PC-3 (cell line): ENCODE results near the gene EPB41L2. TPM values are rescaled to one million over a fixed set of nuclear protein-coding genes. Genes with fewer than 3 reads are reported as not detected.

ENCODE experiments used
- ATAC-seq: fragments of 200-7000 bp; cut with Tn5 transposase; 2 replicates; pipeline ENCODE4 v1.9.1; 2020; ENCODE audit warnings: mild to moderate bottlenecking, moderate library complexity
- BruUV-seq: library from RNA; stranded (reverse); fragments of 400-500 nt; replicated peaks from 2 replicates; lab custom pipeline; 2021; lab: Mats Ljungman, UMichigan
- CTCF ChIA-PET: fragments of 300-600 bp; sonication (Branson Sonifier 250); formaldehyde crosslinking; loops from one replicate; lab custom pipeline; 2022; ENCODE audit warnings: antibody characterized with exemption; lab: Charles Lee
- POLR2A ChIA-PET: fragments of 300-600 bp; sonication (Branson Sonifier 250); formaldehyde crosslinking; loops from one replicate; lab custom pipeline; 2022; ENCODE audit warnings: antibody characterized with exemption; ENCODE audit not compliant: unreplicated experiment; lab: Charles Lee
- DNase-seq: peaks from one replicate; pipeline ENCODE4 v3.0.0-alpha.2; 2015
- H2AFZ ChIP-seq: fragments of 300-600 bp; sonication (generic); 2 replicates; pipeline ENCODE4 v1.6.0; 2016; ENCODE audit warnings: antibody characterized with exemption, low read length
- H3F3A ChIP-seq: fragments of 300-600 bp; sonication (generic); one replicate; pipeline ENCODE4 v1.6.0; 2017; ENCODE audit warnings: antibody characterized with exemption, low read length, control low read depth, mild to moderate bottlenecking; ENCODE audit not compliant: unreplicated experiment
- H3K27ac ChIP-seq: fragments of 300-600 bp; sonication (generic); 2 replicates; pipeline ENCODE4 v1.5.1; 2016; ENCODE audit warnings: mild to moderate bottlenecking, low read length
- H3K27me3 ChIP-seq: fragments of 300-600 bp; sonication (generic); 2 replicates; pipeline ENCODE4 v1.6.1; 2016; ENCODE audit warnings: low read length, mixed read lengths
- H3K36me3 ChIP-seq: fragments of 300-600 bp; sonication (generic); 2 replicates; pipeline ENCODE4 v1.6.1; 2016; ENCODE audit warnings: low read depth, mixed run types, low read length, mixed read lengths
- H3K4me1 ChIP-seq: fragments of 300-600 bp; sonication (generic); 2 replicates; pipeline ENCODE4 v1.5.1; 2016; ENCODE audit warnings: low read length; ENCODE audit not compliant: insufficient read depth
- H3K4me2 ChIP-seq: fragments of 300-600 bp; sonication (generic); 2 replicates; pipeline ENCODE4 v1.6.0; 2016; ENCODE audit warnings: low read length
- H3K4me3 ChIP-seq: fragments of 300-600 bp; sonication (generic); 2 replicates; pipeline ENCODE4 v1.5.1; 2016; ENCODE audit warnings: mild to moderate bottlenecking, low read length, mixed read lengths
- H3K79me2 ChIP-seq: fragments of 300-600 bp; sonication (generic); 2 replicates; pipeline ENCODE4 v1.6.1; 2017; ENCODE audit warnings: low read length, mixed read lengths
- H3K9ac ChIP-seq: fragments of 300-600 bp; sonication (generic); 2 replicates; pipeline ENCODE4 v1.6.0; 2016; ENCODE audit warnings: mild to moderate bottlenecking, low read length
- H3K9me2 ChIP-seq: fragments of 300-600 bp; sonication (generic); replicated peaks from 2 replicates; pipeline ENCODE4 v1.6.1; 2016; ENCODE audit warnings: mixed run types, low read length, mixed read lengths
- H3K9me3 ChIP-seq: fragments of 300-600 bp; sonication (generic); 2 replicates; pipeline ENCODE4 v1.6.1; 2016; ENCODE audit warnings: low read length, mixed read lengths
- H4K20me1 ChIP-seq: fragments of 300-600 bp; sonication (generic); 2 replicates; pipeline ENCODE4 v1.6.1; 2016; ENCODE audit warnings: low read length, mixed read lengths
- CTCF ChIP-seq: fragments of 300-600 bp; sonication (generic); conservative IDR thresholded peaks from 2 replicates; pipeline ENCODE4 v1.5.1; 2017; ENCODE audit warnings: antibody characterized with exemption, low read depth, mild to moderate bottlenecking, low read length
- EZH2 ChIP-seq: fragments of 300-600 bp; sonication (generic); IDR thresholded peaks from one replicate; pipeline ENCODE4 v1.6.1; 2017; ENCODE audit warnings: antibody characterized with exemption, mild to moderate bottlenecking, low read length; ENCODE audit not compliant: unreplicated experiment
- EZH2phosphoT487 ChIP-seq: fragments of 300-600 bp; sonication (generic); IDR thresholded peaks from 2 replicates; pipeline ENCODE4 v1.6.1; 2018; ENCODE audit warnings: mild to moderate bottlenecking, antibody characterized with exemption, low read length, borderline replicate concordance
- intact Hi-C: fragments of 100-400 bp; cut with micrococcal nuclease; formaldehyde crosslinking; loops from 2 replicates; pipeline ENCODE4 v1.9.0; 2023
- total RNA-seq: library from RNA; depleted of rRNA; stranded (reverse); fragments of >200 nt; gene quantifications from 2 replicates; pipeline ENCODE4 v1.2.3, GENCODE V29; 2014

The EPB41L2 gene
- total RNA-seq, 1 experiment from 2014 or later = 26.9 TPM

GRCh38 chr6:130994319-130995097 is 68.5 kb downstream of the EPB41L2 start:
- H3K9me2 ChIP-seq = no peaks in the 10 kb centered on the region
- no peaks in the 10 kb centered on the region for H3F3A ChIP-seq
- H4K20me1 ChIP-seq = no peaks in the 10 kb centered on the region
- H3K9ac ChIP-seq = no peak overlapping the region
- CTCF ChIA-PET = no interaction called here
- POLR2A ChIA-PET = no interaction called here
- H3K9me3 ChIP-seq = no peaks in the 10 kb centered on the region
- TF ChIP-seq EZH2phosphoT487 (no peak), CTCF (no peak), EZH2 (no peak)
- no peak for DNase-seq
- H3K36me3 ChIP-seq = no peaks in the 10 kb centered on the region
- no peak overlapping the region for H2AFZ ChIP-seq
- no peak overlapping the region for H3K4me2 ChIP-seq
- intact Hi-C loops = no loop called here
- no TSS peak for BruUV-seq
- H3K79me2 ChIP-seq = peaks cover 33% of the 10 kb centered on the region
- peaks cover 21% of the 10 kb centered on the region for H3K4me1 ChIP-seq
- no peak overlapping the region for H3K27ac ChIP-seq
- no peak for ATAC-seq
- no peak overlapping the region for H3K4me3 ChIP-seq
- no peaks in the 10 kb centered on the region for H3K27me3 ChIP-seq

- BruUV-seq = no TSS peak
- H3K79me2 ChIP-seq = peaks cover 21% of the 10 kb centered on the region
- no peak overlapping the region for H3K27ac ChIP-seq
- H3K4me2 ChIP-seq = no peak overlapping the region
- no peaks in the 10 kb centered on the region for H3K9me3 ChIP-seq
- DNase-seq (no peak), ATAC-seq (no peak)
- no peaks in the 10 kb centered on the region for H3K9me2 ChIP-seq
- TF ChIP-seq CTCF (no peak), EZH2phosphoT487 (no peak), EZH2 (no peak)
- POLR2A ChIA-PET = no interaction called here
- H3K9ac ChIP-seq = no peak overlapping the region
- H3F3A ChIP-seq = no peaks in the 10 kb centered on the region
- no peaks in the 10 kb centered on the region for H4K20me1 ChIP-seq
- H3K27me3 ChIP-seq = no peaks in the 10 kb centered on the region
- H2AFZ ChIP-seq = no peak overlapping the region
- no peak overlapping the region for H3K4me3 ChIP-seq
- intact Hi-C loops = no loop called here
- H3K36me3 ChIP-seq = no peaks in the 10 kb centered on the region
- peaks cover 21% of the 10 kb centered on the region for H3K4me1 ChIP-seq
- CTCF ChIA-PET = no interaction called here
Observed at GRCh38 chr6:130993292-130993765, 69.7 kb downstream of the EPB41L2 start.
